ENCODE data around the gene ADAMTS5.

GRCh38 chr21:26900980-26901379 lies 65.9 kb downstream of the ADAMTS5 start:
- no peak for TF ChIP-seq CTCF (IDR thresholded peaks at IDR 0.05)
- no peak for TF ChIP-seq POLR2A (IDR thresholded peaks at IDR 0.05)

All from thyroid gland (tissue), 4 donors.